GM11168 (cell line): ENCODE measurements around the gene SLC15A1.
"Not testable (repeated sequence)": the region's sequence is repeated elsewhere in the genome, so short reads cannot be mapped to it uniquely, and the experiment has no call there.

ENCODE experiments used
- in situ Hi-C: fragments of 300-500 bp; cut with MboI; formaldehyde crosslinking; loops from one replicate; pipeline ENCODE4 v1.12.0; 2022; ENCODE audit warnings: low sequenced_read_pairs; ENCODE audit not compliant: unreplicated experiment

Gene SLC15A1

DNA sequence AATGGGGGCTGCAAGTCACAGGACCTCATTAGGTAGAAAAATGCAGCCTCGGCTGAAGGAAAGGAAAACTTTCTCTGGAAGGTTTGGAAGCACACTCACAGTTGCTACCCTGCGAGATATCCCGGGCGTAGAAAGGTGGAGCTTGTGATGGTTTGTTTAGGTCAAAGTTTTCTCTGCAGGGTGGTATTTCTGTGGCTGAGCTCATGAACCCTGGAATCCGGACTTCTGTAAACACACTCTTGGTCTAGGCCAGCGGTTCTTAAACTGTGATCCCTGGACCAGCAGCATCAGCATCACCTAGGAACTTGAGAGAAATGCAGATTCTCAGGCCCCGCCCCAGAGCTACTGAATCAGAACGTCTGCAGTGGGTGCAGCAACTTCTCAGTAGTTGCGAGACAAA, 3.3 kb upstream of the SLC15A1 start:
- in situ Hi-C loops, result no loop called here

DNA sequence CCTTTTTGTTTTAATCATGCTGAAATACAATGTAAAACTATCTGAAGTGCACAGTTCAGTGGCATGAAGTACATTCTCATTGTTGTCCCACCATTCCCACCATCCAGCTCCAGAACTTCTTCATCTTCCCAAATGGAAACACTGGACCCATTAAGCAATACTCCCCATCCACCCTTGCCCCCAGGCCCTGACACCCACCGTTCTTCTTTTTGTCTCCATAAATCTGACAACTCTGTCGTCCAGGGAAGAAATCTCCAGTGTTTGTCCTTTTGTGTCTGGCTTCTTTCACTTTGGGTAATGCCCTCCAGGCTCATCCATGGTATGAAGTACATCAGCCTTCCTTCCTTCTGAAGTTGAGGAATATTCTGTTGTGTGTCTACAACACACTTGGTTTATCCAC, 2.6 kb upstream of the SLC15A1 start:
- in situ Hi-C loops, result no loop called here

DNA sequence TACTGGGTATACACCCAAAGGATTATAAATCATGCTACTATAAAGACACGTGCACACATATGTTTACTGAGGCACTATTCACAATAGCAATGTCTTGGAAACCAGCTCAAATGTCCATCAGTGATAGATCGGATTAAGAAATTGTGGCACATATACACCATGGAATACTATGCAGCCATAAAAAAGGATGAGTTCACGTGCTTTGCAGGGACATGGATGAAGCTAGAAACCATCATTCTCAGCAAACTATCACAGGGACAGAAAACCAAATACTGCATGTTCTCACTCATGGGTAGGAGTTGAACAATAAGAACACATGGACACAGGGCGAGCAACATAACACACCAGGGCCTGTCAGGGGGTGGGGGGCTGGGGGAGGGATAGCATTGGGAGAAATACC, 2.0 kb upstream of the SLC15A1 start:
- in situ Hi-C loops, result not testable (repeated sequence)

DNA sequence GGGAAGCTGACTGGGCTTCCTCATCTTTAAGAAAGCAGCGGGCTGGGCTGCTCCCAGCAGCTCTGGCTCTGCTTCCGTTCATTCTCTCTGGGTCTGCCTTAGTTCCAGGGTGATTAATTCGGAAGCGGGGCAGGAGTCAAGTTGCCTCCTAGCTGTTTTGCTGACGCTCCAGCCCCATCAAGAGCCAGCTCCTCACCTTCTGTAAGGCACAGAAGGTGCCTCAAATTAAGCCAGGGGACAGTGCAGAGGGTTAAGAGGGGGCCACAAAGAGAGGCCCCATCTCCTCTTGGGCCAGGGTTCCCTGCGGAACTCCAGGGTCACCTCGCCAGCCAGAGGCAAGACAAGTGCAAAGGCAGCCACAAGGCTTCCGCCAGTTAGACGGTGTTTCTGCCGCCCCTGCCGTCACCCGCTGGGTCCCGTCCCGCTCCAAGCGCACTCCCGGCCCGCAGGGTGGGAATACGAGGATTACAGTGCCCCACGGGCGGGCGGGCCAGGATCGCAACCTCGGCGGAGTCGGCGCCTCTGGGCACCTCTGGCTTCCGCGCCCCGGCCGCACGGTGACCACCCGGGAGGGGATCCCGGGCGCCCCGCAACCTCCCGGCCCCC, 508 bp downstream of the SLC15A1 start:
- in situ Hi-C loops, result no loop called here

DNA sequence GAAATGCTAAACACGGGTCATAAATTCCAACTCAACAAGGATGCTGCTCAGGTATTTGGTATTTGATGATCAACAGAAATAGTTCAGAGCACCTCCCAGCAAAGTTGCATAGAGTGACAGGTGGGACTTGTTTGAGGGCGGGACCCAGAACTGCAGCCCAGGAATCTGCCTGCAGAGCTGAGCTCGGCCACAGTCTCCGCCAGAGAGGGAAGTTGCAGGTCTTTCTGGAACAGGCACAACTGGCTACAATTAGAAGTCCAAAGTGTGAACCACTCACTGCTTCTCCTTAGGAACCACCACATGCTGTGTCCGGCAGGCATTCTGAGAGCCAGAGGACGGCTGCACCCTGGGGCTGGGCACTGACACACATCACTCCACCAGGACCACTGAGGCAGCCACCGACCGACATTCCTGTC, 1.1 kb downstream of the SLC15A1 start:
- in situ Hi-C loops, result no loop called here

DNA sequence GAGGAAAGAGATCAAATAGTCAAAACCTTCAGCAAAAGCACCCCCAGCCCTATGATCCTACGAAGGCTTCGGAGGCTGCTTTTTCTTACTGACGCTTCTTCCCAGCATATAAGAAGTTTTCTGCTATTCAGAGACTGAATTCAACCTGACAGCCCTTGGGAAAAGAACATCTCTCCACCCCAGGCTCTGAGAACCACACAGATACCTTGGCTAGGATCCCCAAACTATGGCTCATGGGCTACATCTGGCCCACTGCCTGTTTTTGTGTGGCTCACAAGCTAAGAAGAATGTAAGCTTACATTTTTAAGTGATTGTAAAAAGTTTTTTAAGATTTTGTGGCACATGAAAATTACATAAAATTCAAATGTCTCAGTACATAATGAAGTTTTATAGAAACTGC, 3.0 kb downstream of the SLC15A1 start:
- in situ Hi-C loops, result no loop called here

DNA sequence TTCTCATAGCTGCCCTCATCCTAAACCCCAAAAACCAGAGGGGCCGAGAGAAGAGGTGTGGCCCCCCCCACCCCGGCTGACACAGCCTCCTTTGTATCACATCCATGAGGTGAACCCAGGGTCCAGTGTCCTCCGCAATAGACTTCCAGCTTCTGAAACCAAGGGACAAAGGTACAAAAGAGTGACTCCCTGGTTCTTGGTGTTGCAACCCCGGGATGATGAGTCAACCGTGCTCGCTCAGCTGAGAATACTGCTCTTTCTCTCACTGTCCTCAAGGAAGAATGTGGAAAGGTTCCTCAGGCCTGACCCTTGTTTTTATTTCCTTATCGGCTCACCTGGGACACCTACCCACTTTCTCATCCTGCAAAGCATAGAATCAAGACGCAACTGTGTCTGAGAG, 5.5 kb downstream of the SLC15A1 start:
- in situ Hi-C loops, result no loop called here

DNA sequence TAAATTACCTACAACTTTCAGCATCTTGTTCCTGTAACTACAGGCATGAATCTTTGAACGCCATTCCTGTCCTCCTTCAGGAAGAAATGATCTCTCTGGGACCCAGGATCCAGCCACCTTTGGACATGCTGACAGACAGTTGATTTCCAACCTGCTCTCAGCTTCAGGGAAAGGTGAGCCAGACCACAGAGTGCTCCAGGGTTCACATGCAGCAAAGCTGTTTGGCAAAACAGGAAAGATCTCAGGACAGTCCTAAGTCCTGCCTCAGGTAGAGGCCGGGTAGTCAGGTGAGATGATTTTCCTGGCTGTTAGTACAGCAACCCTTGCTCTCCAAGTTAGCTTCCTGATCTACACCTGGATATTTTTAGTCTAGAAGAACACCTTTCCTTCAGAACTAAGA, 9.1 kb downstream of the SLC15A1 start:
- in situ Hi-C loops, result no loop called here

DNA sequence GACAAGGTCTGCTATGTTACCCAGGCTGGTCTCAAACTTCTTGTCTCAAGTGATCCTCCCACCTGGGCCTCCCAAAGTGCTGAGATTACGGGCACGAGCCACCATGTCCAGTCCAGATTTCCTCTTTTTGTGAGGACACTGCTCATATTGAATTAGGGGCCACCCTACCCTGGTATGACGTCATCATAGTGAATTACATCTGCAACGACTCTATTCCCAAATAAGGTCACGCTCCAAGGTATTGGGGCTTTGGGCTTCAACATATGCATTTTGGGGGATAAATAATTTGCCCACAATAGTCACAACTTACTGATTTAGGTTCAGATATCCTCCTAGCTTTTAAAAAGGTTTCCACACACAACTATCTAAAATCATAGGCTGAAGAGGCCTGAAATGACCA, 9.5 kb downstream of the SLC15A1 start:
- in situ Hi-C loops, result no loop called here

DNA sequence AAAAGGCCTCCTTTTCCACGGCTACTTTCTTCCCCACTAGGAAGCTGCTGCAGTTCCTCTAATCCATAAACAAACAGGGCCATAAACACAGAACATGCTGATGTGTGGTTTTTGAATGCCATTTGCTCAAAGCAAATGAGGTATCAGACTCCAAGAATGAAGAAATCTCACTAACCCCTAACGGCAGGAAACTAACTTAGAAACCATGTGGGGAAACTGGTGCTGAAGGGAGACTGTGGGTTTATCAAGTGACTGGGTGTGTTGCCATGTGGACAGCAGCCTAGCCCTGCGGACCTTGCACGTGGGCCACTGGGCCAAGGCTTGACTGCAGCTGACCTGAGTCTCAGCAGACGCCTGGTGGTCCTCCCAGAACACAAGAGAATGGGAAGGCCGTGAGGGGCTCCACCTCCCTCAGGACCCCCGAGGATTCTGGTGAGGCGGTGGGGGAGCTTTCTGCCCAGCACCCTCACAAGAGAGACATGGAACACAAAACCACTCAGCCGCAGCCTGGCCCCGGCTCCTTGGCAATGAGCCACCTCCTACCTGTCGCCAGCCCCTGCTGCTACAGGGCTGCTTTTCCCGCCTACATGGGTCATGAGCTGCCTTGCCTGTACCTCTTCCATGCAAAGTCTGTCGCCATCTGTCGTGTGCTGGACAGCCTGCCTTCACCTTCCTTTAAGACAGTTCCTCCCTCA, 10.6 kb downstream of the SLC15A1 start:
- in situ Hi-C loops, result no loop called here

DNA sequence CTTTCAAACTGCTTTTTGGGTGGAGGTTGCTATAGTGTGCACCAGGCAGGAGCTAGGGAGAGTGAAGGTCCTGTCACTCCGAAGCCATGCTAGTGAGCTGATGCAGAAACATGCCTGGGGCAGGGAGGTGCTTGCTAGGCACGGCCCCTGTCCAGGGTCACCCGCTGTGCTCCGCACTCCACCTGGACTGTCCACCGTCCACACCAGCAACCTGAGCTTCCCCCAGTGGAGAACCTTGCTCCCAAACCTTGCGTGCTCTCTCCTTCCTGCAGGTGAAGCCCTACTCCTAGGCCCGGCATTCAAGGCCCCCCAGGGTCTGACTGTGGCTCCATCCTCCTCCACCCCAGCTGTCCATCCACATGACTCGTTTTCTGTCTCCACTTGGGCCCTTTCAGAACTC, 12.3 kb downstream of the SLC15A1 start:
- in situ Hi-C loops, result no loop called here

DNA sequence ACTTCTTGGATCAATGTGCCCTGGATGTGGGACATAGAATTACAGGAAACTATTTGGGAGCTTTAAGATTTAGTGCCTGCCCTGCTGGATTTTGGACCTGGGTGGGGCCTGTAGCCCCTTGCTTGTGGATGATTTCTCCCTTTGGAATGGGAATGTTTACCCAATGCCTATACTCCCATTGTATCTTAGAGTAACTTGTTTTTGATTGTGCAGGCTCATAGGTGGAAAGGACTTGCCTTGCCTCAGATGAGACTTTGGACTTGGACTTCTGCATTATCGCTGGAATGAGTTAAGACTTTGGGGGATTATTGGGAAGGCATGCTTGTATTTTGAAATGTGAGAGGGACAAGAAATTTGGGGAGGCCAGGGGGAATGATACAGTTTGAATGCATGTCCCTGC, 13.5 kb downstream of the SLC15A1 start:
- in situ Hi-C loops, result no loop called here

DNA sequence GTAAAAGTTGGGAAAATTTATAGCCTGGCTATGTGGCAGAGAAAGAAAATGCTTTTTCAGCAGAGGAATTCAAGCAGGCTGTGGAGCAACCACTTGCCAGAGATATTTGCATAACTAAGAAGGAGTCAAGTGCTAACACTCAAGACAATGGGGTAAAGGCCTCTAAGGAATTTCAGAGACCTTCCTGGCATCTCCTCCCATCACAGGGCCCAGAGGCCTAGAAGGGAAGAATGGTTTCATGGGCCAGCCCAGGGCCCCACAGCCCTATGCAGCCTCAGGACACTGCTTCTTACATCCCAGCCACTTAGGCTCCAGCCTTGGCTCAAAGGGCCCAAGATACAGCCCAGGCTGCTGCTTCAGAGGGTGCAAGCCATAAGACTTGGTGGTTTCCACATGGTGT, 14.3 kb downstream of the SLC15A1 start:
- in situ Hi-C loops, result no loop called here

DNA sequence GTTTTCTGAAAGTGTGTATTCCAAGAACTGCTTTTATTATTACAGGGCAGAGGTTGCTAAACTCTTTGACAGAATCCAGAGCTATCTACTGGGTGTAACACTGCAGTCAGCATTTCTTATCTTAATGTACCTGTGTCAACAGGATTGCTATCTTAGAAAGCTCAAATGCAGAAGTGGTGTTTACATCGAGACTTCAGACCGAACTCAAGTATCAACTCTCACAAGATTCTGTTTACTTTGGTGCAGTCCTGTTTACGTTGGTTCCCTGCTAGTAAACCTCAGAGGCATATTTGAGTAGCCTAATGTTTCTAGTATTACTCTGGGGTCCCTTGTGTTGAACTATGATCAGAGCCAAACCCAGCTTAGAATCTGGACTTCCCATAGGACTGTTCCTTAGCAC, 20.5 kb downstream of the SLC15A1 start:
- in situ Hi-C loops, result no loop called here

DNA sequence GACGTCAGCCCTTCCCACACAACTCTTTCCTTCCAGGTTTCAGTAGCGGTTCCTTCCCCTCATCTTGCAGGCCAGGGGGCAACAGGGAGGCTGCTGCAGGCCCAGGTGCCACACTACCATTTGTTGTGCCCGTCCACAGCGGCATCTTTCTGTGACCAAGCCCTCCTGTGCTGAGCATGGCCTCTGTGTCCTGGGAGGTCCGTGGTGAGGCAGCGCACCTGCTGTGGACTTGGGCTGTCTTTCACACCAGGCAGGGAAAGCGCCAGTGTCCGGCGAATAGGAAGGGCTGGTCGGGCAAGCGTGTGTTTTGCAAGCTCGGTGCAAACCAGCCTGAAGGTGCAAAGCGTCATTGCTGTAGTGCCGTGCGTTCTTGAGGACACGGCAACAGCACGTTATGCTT, 21.4 kb downstream of the SLC15A1 start:
- in situ Hi-C loops, result no loop called here

DNA sequence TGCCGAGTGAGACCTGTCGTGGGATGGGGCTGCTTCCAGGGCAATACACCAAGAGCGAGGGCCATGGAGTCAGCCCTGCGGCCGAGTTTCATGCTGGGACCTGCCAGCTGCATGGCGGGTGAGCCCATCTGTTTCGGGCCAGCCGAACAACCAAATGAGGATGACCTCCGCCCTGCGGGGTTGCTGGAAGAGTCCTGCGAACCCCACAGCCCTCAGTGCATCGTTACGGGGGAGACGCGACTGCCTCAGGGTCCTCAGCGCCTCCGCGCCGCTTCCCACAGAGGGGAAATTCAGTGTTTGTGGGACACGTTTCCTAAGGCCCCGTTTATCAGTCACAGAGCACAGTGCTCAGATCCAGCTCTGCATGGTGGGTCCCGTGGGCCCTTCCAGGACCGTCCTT, 22.0 kb downstream of the SLC15A1 start:
- in situ Hi-C loops, result no loop called here

DNA sequence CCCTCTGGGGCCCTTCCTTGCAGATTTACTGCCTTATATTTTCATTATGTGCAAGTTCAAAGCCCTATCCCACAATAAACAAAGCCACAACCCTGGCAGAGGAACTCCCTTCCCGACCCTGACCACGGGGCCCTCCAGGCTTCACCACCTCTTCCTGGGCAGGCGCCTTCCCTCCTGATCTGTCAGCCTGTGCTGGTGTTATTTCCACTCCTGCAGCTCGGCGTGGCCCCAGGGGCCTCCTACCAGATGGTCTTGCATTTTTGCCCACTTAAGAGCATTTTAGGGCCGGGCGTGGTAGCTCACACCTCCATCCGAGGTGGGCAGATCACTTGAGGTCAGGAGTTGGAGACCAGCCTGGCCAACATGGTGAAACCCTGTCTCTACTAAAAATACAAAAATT, 22.8 kb downstream of the SLC15A1 start:
- in situ Hi-C loops, result no loop called here

DNA sequence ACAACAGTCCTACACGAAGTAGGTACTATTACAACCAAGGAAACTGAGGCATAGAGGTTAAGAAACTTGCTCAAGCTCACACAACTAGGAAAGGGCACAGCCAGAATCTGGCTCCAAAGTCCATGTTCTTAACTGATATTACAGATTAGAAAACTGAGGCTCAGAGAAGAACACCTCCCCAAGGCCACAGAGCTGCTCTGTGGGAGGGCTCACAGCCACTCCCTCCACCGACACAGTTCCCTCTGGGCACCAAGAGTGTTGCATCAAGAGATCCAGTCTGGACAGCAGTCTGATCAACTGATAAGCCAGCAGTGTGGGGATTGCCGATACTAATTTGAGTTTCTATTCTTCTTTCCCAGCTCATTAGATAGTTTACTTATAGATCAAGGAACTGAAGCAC, 29.5 kb downstream of the SLC15A1 start:
- in situ Hi-C loops, result no loop called here

DNA sequence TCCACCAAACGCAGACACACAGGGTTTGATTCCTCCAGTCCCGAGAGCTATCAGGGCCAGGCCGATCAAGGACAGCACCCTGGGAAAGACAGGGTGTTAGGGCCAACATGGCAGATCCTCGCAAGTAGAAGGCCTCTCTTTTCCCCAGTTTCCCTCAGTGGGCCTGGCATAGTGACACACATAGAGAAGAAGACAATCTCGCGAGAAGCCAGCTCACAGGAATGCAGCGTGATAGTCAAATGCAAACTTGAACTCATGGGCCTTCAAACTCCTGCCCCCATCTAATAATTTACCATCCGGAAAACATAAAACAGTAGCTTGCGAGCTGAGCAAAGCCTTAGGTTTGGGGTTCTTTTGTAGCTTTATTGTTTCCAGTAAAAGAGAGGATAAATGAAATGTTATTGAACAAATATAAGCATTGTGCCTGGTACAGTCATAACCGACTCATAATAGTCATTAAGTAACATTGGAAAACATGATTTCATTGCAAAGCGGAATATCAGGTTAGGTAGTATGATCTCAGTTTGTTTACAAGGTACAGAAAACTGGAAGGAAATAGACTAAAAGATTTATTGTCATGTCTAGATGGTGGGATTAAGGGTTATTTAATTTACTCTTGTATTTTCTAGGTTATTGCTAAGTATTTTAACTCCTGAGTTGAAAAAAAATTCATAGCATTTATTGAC, 30.5 kb downstream of the SLC15A1 start:
- in situ Hi-C loops, result no loop called here

DNA sequence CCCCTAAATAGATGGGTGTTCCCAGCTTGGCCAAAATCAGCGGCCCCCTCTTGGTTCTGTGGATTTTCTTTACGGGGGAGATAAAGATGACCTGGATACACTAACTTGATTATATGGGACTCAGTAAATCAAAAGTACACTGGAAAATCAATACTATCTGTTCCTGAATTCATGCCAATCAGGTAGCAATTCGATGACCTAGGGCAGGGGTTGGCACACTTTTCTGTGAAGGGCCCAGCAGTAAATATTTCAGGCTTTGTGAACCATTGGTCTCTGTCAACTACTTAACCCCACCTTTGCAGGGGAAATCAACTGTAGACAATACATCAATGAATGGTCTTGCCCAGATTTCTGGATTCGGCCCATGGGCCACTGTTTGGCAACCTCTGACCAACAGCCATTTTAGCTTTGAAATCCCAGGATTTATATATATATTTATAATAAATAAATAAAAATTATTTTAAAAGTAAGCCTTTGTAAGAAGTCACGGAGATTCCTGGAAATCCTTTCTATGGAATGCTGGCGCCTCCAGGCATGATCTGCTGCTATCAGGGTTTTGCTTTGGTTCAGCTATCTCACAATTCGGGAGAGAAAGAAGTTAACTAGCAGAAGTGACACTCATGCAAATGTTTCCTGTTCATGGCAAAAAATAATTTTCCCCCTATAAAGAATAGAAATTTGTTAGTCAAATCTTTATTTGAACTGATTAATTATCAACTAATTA, 32.8 kb downstream of the SLC15A1 start:
- in situ Hi-C loops, result loop anchor here (10.0 kb wide), 1 partner anchor 105 kb away; no protein-coding TSS in a partner anchor

DNA sequence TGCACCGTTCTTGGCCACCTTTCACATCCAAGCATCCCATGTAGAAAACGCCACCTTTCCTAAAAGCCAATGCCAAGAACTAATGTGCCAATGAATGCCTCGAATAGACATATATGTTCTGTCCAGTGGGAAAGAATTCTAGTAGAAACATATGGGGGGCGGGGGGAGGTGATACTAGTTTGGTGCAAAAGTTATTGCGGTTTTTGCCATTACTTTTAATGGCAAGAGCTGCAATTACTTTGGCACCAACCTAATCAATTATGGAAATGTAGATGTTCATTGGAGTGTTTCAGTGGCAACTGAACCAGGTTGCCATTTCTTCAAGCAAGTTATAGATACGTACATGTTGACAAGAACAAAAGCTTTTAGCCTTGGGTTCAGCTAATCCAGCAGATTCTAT, 34.6 kb downstream of the SLC15A1 start:
- in situ Hi-C loops, result loop anchor here (10.0 kb wide), 1 partner anchor 107 kb away; no protein-coding TSS in a partner anchor
